ENCODE data around the gene PFN1.

DNA sequence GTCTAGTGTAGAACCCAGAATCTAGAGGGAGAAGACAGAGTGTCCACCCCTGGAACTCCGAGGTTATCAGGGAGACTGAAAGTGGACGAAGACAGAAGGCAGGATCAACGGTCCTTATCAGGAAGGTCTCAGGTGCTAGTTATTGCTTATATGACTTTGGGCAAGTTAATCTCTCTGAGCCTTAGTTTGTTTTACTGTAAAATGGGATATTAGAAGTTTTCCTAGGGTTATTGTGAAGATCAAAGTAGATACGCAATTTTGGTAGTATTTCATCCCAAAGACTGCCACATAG lies 7.1 kb downstream of the PFN1 start:
- no peak for TF ChIP-seq EZH2 (IDR thresholded peaks at IDR 0.05; ENCODE audit: borderline replicate concordance)
- TF ChIP-seq, protein P1, sequence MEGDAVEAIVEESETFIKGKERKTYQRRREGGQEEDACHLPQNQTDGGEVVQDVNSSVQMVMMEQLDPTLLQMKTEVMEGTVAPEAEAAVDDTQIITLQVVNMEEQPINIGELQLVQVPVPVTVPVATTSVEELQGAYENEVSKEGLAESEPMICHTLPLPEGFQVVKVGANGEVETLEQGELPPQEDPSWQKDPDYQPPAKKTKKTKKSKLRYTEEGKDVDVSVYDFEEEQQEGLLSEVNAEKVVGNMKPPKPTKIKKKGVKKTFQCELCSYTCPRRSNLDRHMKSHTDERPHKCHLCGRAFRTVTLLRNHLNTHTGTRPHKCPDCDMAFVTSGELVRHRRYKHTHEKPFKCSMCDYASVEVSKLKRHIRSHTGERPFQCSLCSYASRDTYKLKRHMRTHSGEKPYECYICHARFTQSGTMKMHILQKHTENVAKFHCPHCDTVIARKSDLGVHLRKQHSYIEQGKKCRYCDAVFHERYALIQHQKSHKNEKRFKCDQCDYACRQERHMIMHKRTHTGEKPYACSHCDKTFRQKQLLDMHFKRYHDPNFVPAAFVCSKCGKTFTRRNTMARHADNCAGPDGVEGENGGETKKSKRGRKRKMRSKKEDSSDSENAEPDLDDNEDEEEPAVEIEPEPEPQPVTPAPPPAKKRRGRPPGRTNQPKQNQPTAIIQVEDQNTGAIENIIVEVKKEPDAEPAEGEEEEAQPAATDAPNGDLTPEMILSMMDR (IDR thresholded peaks at IDR 0.05; ENCODE audit: poor library complexity) = no peak
- TF ChIP-seq EZH2phosphoT487 (IDR thresholded peaks at IDR 0.05; ENCODE audit: low read depth, severe bottlenecking, unreplicated experiment) = no peak
